GM12801 (cell line): ENCODE measurements around the gene ADAM8.

Experiments used
- CTCF ChIP-seq: IDR thresholded peaks from one replicate; pipeline ENCODE4 v1.5.1; 2011; ENCODE audit warnings: control low read depth; ENCODE audit not compliant: insufficient read length; ENCODE audit errors: extremely low read depth

Gene ADAM8

GRCh38 chr10:133278577-133279265, 2.1 kb upstream of the ADAM8 start:
- no peak for TF ChIP-seq CTCF

DNA sequence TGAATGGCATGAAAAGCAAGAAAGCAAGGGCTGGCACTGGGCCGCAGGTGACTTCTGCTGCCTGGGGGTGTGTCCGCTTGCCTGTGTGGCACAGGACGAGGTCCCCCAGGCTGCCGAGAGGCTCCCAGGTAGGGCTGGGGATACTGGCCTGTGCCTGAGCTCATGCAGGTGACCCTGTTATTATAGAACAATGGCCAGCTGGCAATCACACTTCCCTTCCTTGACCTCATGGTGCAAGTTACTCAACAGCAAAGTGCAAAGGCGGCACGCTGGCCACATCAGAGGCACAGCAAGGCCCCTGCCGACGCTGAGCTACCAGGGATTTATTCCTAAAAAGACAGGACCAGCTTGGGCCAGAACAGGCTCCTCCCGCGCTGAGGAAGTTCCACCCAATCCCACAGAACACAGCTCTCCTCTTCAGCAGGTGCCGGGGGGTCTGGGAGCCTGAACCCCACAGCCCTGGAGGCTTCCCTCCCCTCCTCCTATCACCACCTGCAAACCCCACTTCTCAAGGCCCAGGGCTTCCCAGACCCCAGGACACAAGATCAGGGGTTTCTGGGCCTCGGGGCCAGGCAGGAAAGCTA, 1.4 kb upstream of the ADAM8 start:
- TF ChIP-seq CTCF = no peak

- no peak for TF ChIP-seq CTCF
Observed at GRCh38 chr10:133277277-133277992, 767 bp upstream of the ADAM8 start.

GRCh38 chr10:133276100-133276434, 601 bp downstream of the ADAM8 start:
- no peak for TF ChIP-seq CTCF

DNA sequence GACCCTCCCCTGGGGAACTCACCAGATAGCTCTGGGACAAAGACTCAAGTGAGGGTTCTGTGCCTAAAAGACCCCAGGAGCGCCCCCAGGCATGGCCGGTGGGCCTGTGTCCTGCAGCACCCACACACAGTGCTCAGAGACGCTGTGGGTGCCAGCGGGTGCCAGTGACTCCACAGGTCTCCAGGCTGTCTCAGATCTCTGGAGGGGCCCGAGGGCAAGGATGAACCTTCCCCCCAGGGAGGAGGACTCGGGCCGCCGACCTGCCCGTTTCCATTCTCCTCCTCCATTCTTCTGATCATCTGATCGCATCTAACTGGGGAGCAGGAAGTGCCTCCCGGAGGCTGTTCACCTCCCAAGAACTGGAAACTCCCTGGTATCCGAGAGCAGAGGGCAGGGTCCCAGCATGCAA, 980 bp downstream of the ADAM8 start:
- no peak for TF ChIP-seq CTCF

DNA sequence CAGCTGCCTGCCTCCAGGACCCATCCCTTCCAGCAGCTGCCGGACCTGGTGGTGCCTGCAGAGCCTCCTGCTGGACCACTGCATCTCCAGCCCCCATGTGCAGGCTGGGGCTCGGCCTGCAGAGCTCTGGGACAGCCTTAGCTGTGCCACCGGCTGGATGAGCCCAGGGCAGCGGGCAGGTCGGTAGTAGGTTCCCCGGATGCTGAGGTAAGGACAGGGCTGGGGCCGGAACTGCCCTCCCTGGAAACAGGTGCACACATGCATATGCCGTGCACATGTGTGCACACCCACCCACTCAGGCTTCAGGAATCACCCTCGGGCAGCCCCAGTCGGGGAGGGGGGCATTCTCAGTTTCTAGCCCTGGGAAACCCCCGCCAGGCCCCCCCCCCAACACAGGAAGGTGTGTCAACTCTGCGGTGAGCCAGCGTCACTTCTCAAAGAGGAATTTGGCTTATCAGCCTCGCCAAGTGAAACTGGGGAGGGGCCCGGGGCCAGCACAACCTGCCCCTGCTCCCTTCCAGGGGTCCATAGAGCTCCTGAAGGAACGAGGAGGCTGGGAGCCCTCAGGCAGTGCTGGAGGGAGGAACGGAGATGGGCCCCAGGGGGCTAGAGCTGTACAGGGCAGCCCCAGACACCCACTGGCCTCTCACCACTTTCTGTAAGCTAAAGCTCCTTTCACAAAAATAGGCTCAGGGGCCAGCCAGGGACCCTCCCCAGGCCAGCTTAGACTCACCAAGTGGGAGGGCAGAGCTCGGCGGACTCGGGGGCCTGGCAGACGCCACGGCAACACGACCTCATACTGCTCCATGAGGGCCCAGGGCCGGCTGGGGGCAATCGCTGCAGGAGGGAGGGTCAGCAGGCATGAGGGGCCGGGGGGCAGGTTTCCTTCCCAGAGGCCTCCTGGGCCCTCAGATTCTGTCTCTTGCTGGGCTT, 1.7 kb downstream of the ADAM8 start:
- TF ChIP-seq CTCF = no peak
